Spleen (tissue), 7 donors: ENCODE results near the gene DRAM1.

Source experiments
- CTCF ChIP-seq, 11 experiments: fragments of 200-600 bp in 7 of 11; fragments of 450-650 bp in 4 of 11; sonication (generic) in 4 of 11; IDR thresholded peaks in 8 of 11; conservative IDR thresholded peaks in 3 of 11; 1 replicate in 7 of 11; 2 replicates in 4 of 11; pipeline versions ENCODE4 v1.4.0 to v1.8.0; 2016 to 2021; ENCODE audit warnings: antibody characterized with exemption in 11 of 11, inconsistent platforms in 4 of 11, mild to moderate bottlenecking in 1 of 11
- POLR2A ChIP-seq, 3 donors: fragments of 450-650 bp; IDR thresholded peaks; one replicate each; pipeline ENCODE4 v1.5.1; 2017; ENCODE audit warnings: antibody characterized with exemption in 3 of 3, mild to moderate bottlenecking in 1 of 3
- POLR2AphosphoS5 ChIP-seq, 3 donors: sonication (generic); formaldehyde crosslinking; IDR thresholded peaks; one replicate each; pipeline ENCODE4 v1.5.1; 2017; ENCODE audit warnings: antibody characterized with exemption in 3 of 3
- donor health status: DM: no; HTN: no; CAD: no; lungs with moderate emphysema.
- donor health status: DM: no; HTN: no; CAD: no.
- donor health status: DM: no; HTN: no; CAD: no.

- TF ChIP-seq CTCF (IDR thresholded peaks at IDR 0.05 in 8 of 11, conservative IDR thresholded peaks at IDR 0.05 in 3 of 11), result no peak
- TF ChIP-seq POLR2A (IDR thresholded peaks at IDR 0.05), result no peak
- TF ChIP-seq POLR2AphosphoS5 (IDR thresholded peaks at IDR 0.05), result no peak
These were observed 49.7 kb downstream of the DRAM1 start for GRCh38 chr12:101927036-101927435.
